Keratinocyte (primary cell): ENCODE data around the gene FAM32A.

Source experiments
- EZH2 ChIP-seq: IDR thresholded peaks from one replicate; pipeline ENCODE4 v1.6.1; 2012; ENCODE audit warnings: inconsistent platforms, mild to moderate bottlenecking, low read length, moderate library complexity
- TF ChIP-seq, protein P1 (sequence below), 3 experiments: IDR thresholded peaks in 1 of 3; conservative IDR thresholded peaks in 1 of 3; optimal IDR thresholded peaks in 1 of 3; 2 replicates in 2 of 3; 3 replicates in 1 of 3; pipeline versions ENCODE3 to v1.5.1; 2011; ENCODE audit warnings: low read length in 3 of 3, mild to moderate bottlenecking in 3 of 3, moderate library complexity in 2 of 3, control low read depth in 1 of 3, inconsistent platforms in 1 of 3; ENCODE audit not compliant: insufficient read depth in 2 of 3; ENCODE audit errors: extremely low read depth in 1 of 3

DNA sequence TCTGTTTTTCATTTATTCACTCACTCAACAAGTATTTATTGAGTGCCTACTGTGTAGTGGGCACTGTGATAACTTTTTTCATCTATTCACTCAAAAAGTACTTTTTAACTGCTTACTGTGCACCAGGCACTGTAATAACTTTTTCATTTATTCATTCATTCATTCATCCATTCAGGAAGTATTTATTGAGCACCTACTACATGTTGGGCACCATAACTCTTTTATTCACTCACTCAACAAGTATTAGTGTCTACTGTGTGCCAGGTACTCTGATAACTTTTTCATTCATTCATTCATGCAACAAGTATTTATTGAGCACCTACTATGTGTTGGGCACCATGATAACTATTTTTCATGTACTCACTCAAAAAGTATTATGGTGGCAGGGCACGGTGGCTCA lies 18.8 kb upstream of the FAM32A start:
- TF ChIP-seq, protein P1, sequence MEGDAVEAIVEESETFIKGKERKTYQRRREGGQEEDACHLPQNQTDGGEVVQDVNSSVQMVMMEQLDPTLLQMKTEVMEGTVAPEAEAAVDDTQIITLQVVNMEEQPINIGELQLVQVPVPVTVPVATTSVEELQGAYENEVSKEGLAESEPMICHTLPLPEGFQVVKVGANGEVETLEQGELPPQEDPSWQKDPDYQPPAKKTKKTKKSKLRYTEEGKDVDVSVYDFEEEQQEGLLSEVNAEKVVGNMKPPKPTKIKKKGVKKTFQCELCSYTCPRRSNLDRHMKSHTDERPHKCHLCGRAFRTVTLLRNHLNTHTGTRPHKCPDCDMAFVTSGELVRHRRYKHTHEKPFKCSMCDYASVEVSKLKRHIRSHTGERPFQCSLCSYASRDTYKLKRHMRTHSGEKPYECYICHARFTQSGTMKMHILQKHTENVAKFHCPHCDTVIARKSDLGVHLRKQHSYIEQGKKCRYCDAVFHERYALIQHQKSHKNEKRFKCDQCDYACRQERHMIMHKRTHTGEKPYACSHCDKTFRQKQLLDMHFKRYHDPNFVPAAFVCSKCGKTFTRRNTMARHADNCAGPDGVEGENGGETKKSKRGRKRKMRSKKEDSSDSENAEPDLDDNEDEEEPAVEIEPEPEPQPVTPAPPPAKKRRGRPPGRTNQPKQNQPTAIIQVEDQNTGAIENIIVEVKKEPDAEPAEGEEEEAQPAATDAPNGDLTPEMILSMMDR (optimal IDR thresholded peaks at IDR 0.05 in 1 of 3, IDR thresholded peaks at IDR 0.05 in 1 of 3, conservative IDR thresholded peaks at IDR 0.05 in 1 of 3; ENCODE audit: extremely low read depth in 1 of 3, insufficient read depth in 2 of 3, low read length in 3 of 3) = no peak
- no peak for TF ChIP-seq EZH2
